MM.1S (cell line): ENCODE data around the gene CNNM4.

ENCODE experiments used
- EZH2 ChIP-seq: fragments of 300-600 bp; sonication (generic); optimal IDR thresholded peaks from 2 replicates; pipeline ENCODE3; 2017; ENCODE audit warnings: low read depth, mild to moderate bottlenecking, antibody characterized with exemption, low read length, mixed read lengths
- TF ChIP-seq, protein P1 (sequence below): fragments of 300-600 bp; sonication (generic); IDR thresholded peaks from 2 replicates; pipeline ENCODE4 v1.5.1; 2016; ENCODE audit warnings: antibody characterized with exemption, low read length, mixed read lengths

DNA sequence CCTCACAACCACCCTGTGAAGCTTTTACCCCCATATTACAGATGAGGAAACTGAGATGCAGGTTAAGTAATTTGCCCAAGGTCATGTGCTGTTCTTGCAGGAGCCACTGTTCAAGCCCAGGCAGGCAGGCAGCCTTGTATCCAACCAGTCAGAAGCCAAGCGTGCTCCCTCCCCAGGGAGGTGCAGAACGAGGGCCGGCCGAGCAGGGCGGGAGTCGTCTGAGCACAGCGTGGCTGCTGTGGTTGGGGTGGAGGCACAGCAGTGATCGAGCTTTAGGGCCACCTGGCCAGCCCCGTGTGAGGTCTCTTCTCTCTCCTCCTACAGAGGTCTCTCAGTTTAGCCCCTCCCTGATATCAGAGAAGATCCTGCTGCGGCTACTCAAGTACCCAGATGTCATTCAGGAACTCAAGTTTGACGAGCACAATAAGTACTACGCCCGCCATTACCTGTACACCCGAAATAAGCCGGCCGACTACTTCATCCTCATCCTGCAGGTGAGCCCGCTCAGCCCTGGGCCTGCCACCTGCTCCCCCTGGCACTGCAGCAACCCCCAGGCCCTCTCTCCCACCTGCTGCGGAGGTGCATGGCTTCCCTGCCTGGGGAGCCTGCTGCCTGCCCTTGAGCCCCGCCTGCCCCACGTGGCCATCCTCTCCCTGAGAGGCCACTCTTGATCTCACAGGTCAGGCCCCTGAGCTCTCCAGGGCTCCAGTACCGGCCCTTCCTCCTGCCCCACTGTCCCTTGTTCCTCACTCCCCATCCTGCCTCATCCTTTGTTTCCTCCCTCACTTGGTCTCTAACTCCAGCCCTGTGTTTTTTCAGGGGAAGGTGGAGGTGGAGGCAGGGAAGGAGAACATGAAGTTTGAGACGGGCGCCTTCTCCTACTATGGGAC is 38.3 kb downstream of the CNNM4 start:
- TF ChIP-seq, protein P1, sequence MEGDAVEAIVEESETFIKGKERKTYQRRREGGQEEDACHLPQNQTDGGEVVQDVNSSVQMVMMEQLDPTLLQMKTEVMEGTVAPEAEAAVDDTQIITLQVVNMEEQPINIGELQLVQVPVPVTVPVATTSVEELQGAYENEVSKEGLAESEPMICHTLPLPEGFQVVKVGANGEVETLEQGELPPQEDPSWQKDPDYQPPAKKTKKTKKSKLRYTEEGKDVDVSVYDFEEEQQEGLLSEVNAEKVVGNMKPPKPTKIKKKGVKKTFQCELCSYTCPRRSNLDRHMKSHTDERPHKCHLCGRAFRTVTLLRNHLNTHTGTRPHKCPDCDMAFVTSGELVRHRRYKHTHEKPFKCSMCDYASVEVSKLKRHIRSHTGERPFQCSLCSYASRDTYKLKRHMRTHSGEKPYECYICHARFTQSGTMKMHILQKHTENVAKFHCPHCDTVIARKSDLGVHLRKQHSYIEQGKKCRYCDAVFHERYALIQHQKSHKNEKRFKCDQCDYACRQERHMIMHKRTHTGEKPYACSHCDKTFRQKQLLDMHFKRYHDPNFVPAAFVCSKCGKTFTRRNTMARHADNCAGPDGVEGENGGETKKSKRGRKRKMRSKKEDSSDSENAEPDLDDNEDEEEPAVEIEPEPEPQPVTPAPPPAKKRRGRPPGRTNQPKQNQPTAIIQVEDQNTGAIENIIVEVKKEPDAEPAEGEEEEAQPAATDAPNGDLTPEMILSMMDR, result no peak
- no peak for TF ChIP-seq EZH2
